GM18858 (cell line): Measurements from ENCODE around the gene MYOG.

Experiments
- ATAC-seq: cut with Tn5 transposase; IDR thresholded peaks from one replicate; pipeline ENCODE4 v1.9.1; 2021; ENCODE audit not compliant: unreplicated experiment

MYOG gene

DNA sequence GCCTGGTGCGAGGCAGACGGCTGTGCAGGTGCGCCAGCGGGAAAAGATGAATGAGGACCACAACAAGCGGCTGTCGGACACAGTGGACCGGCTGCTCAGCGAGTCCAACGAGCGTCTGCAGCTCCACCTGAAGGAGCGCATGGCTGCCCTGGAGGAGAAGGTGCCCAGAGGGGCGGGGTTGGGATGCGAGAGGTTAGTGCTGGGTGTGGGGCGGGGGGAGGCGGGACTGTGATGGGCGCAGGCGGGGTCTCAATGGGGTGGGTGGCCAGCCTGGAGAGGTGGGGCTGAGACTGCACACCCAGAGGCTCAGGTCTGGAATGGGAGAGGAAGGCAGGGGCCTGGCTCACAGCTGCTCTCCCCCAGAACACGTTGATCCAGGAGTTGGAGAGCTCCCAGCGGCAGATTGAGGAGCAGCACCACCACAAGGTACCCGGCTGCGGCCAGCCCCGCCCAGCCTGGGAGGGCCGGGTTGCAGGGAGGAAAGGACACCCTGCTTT is 37.2 kb downstream of the MYOG start:
- ATAC-seq: no peak

GRCh38 chr1:203048086-203048485 is 37.7 kb downstream of the MYOG start:
- ATAC-seq: no peak

GRCh38 chr1:203046984-203047630 is 38.7 kb downstream of the MYOG start:
- ATAC-seq: no peak

- ATAC-seq: no peak
Measured at GRCh38 chr1:203045821-203046594, 39.8 kb downstream of the MYOG start.

DNA sequence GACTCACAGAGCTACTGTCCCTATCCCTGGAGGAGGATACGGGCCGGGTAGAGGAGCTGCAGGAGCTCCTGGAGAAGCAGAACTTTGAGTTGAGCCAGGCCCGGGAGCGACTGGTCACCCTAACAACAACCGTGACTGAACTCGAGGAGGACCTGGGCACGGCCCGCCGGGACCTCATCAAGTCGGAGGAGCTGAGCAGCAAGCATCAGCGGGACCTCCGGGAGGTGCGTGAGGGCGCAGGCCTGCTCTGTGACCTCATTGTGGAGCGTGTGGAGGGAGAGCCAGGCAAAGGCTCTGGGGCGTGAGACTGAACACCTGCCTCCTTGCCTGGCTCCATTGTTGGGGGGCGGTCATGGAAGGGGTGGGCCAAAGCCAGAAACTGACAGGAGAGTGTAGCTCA is 40.5 kb downstream of the MYOG start:
- ATAC-seq: no peak

DNA sequence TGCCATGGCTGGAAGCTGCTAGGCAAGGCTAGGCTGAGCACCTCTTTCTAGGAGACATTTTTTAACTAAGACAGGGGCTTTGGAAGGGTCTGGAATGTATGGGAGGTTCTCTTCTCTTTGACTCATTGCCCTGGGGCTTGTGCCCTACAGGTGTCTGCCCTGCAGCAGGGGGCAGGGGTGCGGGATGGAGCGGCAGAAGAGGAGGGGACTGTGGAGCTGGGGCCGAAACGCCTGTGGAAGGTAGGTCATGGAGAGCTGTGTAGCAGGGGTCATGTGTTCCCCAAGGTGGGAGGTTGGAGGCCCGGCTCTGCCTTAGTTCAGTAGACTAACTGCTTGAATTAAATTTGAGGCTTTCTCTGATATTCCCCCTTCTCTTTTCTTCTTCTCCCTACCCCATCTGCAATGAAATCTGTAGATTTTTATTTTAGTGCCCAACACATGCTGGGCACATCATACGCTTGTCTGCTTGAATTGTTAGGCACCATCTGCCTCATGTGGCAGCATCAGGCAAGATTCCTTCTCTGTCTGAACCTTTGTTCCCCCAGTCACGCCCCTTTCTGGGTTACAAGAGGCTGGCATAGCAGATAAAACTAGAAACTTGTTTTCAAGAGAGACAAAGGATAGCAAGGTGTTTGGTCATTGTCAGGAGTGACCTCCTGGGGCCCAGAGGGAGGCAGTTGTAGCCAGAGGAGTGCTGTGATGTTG is 41.1 kb downstream of the MYOG start:
- no peak for ATAC-seq

DNA sequence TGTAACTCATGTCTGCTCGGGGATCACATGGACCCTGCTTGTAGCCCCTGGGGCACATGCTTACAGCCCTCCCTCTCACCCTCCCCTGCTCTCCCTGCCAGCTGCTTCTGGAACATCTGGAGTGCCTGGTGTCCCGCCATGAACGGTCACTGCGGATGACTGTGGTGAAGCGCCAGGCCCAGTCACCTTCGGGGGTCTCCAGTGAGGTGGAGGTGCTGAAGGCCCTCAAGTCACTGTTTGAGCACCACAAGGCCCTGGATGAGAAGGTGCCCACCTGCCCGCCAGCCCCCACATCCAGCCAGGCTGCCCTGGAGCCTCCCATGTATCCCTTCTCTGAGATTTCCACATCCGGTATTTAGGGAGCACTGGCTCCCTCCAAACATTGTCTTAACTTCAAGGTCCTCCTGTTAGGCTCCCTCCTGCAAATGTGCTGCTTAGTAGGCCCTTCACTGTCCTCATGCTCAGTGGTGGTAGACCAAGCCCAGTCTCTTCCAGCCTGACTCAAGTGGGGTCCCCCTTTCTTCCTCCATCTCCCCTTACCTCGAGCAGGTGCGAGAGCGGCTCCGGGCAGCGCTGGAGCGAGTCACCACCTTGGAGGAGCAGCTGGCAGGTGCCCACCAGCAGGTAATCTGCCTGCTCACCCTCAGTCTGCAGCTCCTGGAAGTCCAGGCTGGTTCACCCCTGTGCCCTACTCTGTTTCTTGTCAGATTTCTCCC is 41.8 kb downstream of the MYOG start:
- no peak for ATAC-seq

DNA sequence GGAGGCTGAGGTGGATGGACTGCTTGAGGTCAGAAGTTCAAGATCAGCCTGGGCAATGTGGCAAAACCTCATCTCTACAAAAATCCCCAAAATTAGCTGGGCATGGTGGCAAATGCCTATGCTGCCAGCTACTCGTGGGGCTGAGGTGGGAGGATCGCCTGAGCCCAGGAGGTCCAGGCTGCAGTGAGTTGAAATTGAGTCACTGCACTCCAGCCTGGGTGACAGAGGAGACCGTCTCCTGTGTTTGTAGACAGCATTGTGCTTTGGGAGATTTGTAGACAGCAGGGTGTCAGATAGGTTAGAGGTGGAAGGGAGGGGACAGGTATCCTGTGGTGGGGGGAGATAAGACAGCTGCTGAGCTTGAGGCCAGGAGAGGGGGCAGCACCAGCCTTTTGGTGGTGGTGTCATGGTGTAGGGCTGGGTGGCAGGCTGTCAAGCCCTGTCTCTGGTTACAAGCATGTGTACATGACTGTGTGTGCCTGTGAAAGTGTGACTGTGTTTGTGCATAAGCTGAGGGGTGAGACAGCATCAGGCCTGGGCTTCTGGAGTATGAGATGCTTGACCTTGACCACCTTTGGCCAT is 44.4 kb downstream of the MYOG start:
- ATAC-seq: no peak

GRCh38 chr1:203040513-203041275 is 45.1 kb downstream of the MYOG start:
- no peak for ATAC-seq

GRCh38 chr1:203039609-203040512 is 46.0 kb downstream of the MYOG start:
- no peak for ATAC-seq

DNA sequence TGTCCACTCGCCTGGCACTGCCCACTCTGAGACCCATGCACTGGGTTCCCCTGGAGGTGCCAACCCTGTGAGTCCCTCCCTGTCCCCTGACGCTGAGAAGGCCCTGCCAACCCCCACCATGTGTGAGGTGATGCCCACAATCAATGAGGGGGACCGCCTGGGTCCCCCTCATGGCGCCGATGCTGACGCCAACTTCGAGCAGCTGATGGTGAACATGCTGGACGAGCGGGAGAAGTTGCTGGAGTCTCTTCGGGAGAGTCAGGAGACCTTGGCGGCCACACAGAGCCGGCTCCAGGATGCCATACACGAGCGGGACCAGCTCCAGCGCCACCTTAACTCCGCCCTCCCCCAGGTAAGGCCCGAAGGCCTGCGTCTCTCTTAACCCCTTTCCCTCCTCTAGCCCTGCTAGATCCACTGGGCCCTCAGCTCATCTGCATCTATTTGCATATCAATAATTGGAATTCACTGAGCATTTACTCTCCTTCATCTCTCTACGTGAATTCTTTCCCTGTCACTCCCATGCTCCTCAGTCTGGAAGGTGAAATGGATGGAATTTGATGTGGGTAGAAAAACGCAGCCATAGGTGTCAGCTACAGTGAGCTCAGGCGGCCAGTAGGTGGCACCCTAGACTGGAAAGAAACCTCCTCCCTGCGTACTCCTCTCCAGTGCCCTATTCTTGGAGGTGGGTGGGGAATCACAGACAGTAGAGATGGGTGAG is 46.8 kb downstream of the MYOG start:
- ATAC-seq: no peak

DNA sequence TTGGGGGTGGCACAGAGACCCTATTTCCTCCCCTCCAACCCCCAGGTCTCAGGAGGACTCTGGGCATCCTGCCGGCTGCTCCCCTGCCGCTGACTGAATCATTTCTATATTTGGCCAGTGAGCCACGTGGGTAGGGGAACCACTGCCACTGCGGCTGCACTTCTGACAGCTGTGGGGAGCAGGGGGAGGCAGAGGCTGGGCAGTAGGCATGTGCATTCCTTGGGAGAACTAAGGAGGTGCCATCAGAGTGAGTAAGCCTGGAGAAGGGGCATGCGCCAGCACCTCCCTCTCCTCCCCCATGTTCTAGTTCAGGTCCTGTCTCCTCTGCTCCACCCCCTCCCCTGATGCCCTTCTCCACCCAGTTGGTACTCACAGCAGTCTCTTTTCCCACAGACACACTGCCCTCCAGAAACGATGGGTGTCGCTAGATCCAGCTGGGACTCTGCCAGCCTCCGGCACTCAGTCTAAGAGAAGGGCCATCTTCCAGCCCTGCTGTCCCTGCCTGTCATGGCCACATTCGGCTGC is 47.5 kb downstream of the MYOG start:
- ATAC-seq: no peak

GRCh38 chr1:203037509-203038190 is 48.2 kb downstream of the MYOG start:
- no peak for ATAC-seq

DNA sequence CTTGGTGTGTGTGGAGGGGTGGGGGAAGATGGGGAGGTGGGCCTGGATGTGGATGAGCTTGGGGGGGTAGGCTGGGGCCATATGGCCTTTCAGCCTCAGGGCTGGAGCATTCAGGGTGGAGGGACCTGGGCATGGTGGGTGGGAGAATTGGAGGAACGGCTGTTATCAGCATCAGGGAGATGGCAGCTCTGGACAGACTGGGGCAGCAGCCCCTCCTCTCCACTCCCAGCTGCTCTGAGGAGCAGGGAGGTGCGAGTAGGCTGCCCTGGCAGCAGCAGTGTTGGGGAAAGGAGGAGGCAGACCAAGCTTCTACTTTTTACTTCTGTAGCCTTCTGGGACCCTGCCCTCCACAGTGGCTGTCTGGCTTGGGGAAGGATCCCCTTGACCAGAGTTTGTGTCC is 49.3 kb downstream of the MYOG start:
- ATAC-seq: no peak

GRCh38 chr1:203036135-203036534 is 49.7 kb downstream of the MYOG start:
- ATAC-seq: no peak

DNA sequence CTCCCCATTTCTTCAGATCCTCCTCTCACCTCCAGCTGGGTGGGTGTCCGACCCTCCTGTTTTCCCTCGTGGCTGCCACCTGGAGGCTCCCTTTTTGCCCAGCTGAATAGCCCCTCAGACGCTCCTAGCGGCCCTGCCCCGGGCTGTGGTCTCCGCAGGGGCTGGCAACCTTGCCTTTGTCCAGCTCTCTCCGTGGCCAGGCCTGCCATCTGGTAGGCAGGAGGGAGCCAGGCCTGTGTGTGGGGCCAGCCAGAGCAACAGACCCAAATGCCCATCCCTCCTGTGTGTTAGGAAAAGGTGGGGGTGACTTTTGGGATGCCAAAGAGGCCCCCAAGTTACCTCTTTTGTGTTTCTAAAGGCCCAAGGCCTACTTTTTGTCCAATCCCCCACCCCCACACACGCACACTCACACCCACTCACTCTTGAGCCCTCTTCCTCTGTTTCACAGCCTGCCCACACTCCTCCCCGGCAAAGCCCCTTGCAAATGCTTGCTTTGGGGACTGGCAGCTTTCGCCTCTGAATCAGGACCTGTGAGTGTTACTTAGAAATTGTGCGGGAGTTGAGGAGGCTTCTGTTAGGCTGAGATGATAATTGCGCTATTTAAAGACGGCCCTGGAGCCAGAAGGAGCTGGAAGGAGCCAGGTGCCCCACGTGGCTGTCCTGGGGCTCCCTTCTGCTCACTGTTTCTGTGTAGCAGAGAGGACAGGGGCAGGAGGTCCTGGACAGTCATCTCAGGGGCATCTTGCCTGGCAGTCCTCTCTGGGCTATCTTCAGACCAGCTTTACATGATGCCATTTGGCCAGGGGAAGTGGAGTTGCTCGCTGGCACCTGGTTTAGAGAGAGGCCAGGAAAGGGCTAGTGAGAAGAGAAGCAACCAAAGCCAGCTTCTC is 50.5 kb downstream of the MYOG start:
- ATAC-seq: no peak
